ENCODE measurements around the gene SAMD7.

SAMD7 gene

GRCh38 chr3:169966951-169967915, 55.9 kb downstream of the SAMD7 start:
- no peak for FAIRE-seq

GRCh38 chr3:169968224-169968885, 57.0 kb downstream of the SAMD7 start:
- no peak for FAIRE-seq

GRCh38 chr3:169969174-169970095, 58.1 kb downstream of the SAMD7 start:
- FAIRE-seq: no peak

GRCh38 chr3:169970847-169971246, 59.5 kb downstream of the SAMD7 start:
- FAIRE-seq: no peak

DNA sequence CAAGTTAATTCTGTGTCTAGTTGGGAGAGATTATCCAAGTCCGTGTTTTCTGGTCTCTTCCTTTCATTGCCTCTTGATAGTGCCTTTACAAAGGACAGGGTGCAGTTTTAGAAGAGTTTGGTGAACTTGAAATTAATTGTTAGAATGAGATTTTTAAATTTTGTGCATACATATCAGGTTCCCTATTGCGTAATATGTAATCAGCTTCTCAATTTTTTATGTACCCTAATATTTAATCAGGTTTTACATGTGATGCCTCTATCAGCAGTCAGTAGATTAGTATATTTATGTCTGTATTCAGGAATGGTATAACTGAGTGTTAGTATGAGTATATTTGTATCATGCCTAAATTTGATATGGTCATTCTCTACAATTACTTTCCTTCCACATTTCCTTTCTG, 60.1 kb downstream of the SAMD7 start:
- FAIRE-seq: no peak

DNA sequence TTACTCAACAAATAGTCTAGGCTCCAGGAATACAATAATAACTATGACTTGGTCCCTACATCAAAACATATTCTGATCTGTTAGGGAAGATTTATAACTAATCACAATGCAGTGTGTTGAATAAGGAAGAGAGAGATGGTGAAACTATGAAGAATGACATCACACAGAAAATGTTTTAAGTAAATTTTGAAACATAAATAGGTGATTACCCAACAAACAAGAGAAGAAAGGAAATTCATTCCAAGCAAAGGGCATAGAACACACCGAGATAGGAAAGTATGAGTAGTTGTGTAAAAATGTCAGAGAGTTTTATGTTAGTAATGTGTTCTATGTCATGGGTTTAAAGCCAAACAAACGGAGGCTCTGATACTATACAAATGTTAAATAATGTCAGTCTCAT, 68.7 kb downstream of the SAMD7 start:
- no peak for FAIRE-seq

DNA sequence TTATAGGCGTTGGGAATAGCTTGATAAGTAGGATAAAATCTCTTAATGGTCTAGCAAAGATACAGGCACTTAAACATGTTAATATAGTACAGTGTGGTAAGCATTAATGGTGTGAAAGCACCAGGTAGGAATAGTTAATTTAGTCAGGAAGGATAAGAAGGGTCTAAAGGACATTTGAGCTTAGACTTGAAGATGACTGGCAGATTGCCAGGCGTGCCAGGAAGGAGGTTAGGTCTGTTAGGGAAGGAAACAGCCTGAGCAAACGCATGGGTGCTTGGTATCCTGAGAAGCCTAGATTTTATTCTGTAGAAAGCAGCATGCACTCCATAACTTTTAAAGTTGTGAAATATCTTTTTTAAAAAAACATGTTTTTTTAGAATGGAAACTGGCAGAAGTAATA, 72.9 kb downstream of the SAMD7 start:
- no peak for FAIRE-seq
